GM23338 (cell line): ENCODE data around the gene RBCK1. TPM values are rescaled to one million over a fixed set of nuclear protein-coding genes. Genes with fewer than 3 reads are reported as not detected.

ENCODE experiments used
- ATAC-seq: fragments of 200-7000 bp; cut with Tn5 transposase; 3 replicates; pipeline ENCODE4 v1.9.1; 2020
- DNase-seq: peaks from one replicate; pipeline ENCODE4 v3.0.0-alpha.2; 2015; ENCODE audit warnings: low spot score
- H2AFZ ChIP-seq: fragments of 200-600 bp; sonication (generic); 2 replicates; pipeline ENCODE4 v1.8.0; 2016; ENCODE audit warnings: antibody characterized with exemption, mild to moderate bottlenecking, moderate library complexity
- H3F3A ChIP-seq: fragments of 200-600 bp; sonication (generic); replicated peaks from 2 replicates; pipeline ENCODE4 v1.8.0; 2017; ENCODE audit warnings: antibody characterized with exemption, mixed run types, low read depth
- H3K27ac ChIP-seq: fragments of 200-600 bp; sonication (generic); 2 replicates; pipeline ENCODE4 v1.6.1; 2016; ENCODE audit warnings: low read depth
- H3K27me3 ChIP-seq: fragments of 200-600 bp; sonication (generic); 2 replicates; pipeline ENCODE4 v1.8.0; 2016; ENCODE audit warnings: mild to moderate bottlenecking, mixed run types, moderate library complexity; ENCODE audit not compliant: insufficient read depth
- H3K36me3 ChIP-seq: fragments of 200-600 bp; sonication (generic); 2 replicates; pipeline ENCODE4 v1.8.0; 2016; ENCODE audit warnings: mild to moderate bottlenecking; ENCODE audit not compliant: insufficient read depth
- H3K4me1 ChIP-seq: fragments of 200-600 bp; sonication (generic); 2 replicates; pipeline ENCODE4 v1.8.0; 2016; ENCODE audit warnings: mild to moderate bottlenecking, moderate library complexity; ENCODE audit not compliant: insufficient read depth
- H3K4me2 ChIP-seq: fragments of 200-600 bp; sonication (generic); 2 replicates; pipeline ENCODE4 v1.7.1; 2017; ENCODE audit warnings: mixed run types
- H3K4me3 ChIP-seq: fragments of 200-600 bp; sonication (generic); 2 replicates; pipeline ENCODE4 v1.6.1; 2016; ENCODE audit warnings: mixed run types
- H3K79me2 ChIP-seq: fragments of 200-600 bp; sonication (generic); replicated peaks from 2 replicates; pipeline ENCODE4 v1.8.0; 2017; ENCODE audit warnings: mild to moderate bottlenecking; ENCODE audit not compliant: insufficient read depth
- H3K9me2 ChIP-seq: fragments of 200-600 bp; sonication (generic); 2 replicates; pipeline ENCODE4 v1.8.0; 2017; ENCODE audit not compliant: insufficient read depth
- H4K20me1 ChIP-seq: fragments of 200-600 bp; sonication (generic); replicated peaks from 2 replicates; pipeline ENCODE4 v1.8.0; 2017; ENCODE audit warnings: mild to moderate bottlenecking; ENCODE audit not compliant: insufficient read depth
- H3K27ac Mint-ChIP-seq: 2 replicates; pipeline ENCODE4 v1.8.0; 2020; ENCODE audit warnings: inconsistent platforms, mild to moderate bottlenecking, moderate library complexity, mixed read lengths
- H3K27me3 Mint-ChIP-seq: 3 replicates; pipeline ENCODE4 v1.8.0; 2022; ENCODE audit warnings: low read depth, mild to moderate bottlenecking, moderate library complexity, mixed read lengths, inconsistent platforms; ENCODE audit not compliant: insufficient read depth, poor library complexity
- H3K36me3 Mint-ChIP-seq: 3 replicates; pipeline ENCODE4 v1.8.0; 2021; ENCODE audit warnings: low read depth, mild to moderate bottlenecking, inconsistent platforms, moderate library complexity, mixed read lengths
- H3K4me1 Mint-ChIP-seq: 3 replicates; pipeline ENCODE4 v1.8.0; 2020; ENCODE audit warnings: mild to moderate bottlenecking, inconsistent platforms, mixed read lengths
- H3K4me3 Mint-ChIP-seq: 3 replicates; pipeline ENCODE4 v1.8.0; 2021; ENCODE audit warnings: moderate library complexity, mild to moderate bottlenecking, inconsistent platforms, mixed read lengths
- H3K9me3 Mint-ChIP-seq: 3 replicates; pipeline ENCODE4 v1.8.0; 2020; ENCODE audit warnings: moderate library complexity, mild to moderate bottlenecking, inconsistent platforms, mixed read lengths
- CREB1 ChIP-seq: fragments of 250-450 bp; sonication (Bioruptor Pico); IDR thresholded peaks from 2 replicates; pipeline ENCODE4 v1.5.0; 2020; ENCODE audit warnings: low read depth, mild to moderate bottlenecking, moderate library complexity
- EZH2 ChIP-seq: fragments of 200-600 bp; sonication (generic); IDR thresholded peaks from one replicate; pipeline ENCODE4 v1.8.0; 2017; ENCODE audit warnings: antibody characterized with exemption, mild to moderate bottlenecking, low read depth; ENCODE audit not compliant: unreplicated experiment
- JUNB ChIP-seq: IDR thresholded peaks from one replicate; pipeline ENCODE4 v1.6.1; 2016; ENCODE audit warnings: antibody characterized with exemption; ENCODE audit not compliant: unreplicated experiment
- NANOG ChIP-seq: IDR thresholded peaks from 2 replicates; pipeline ENCODE4 v1.6.1; 2016; ENCODE audit warnings: antibody characterized with exemption, borderline replicate concordance
- POLR2AphosphoS5 ChIP-seq: IDR thresholded peaks from 2 replicates; pipeline ENCODE4 v1.6.1; 2016; ENCODE audit warnings: antibody characterized with exemption, low read depth
- STAT1 ChIP-seq: IDR thresholded peaks from one replicate; pipeline ENCODE4 v1.6.1; 2016; ENCODE audit warnings: antibody characterized with exemption; ENCODE audit not compliant: unreplicated experiment
- ZNF114 ChIP-seq: fragments of 250-450 bp; sonication (Bioruptor Pico); IDR thresholded peaks from 2 replicates; pipeline ENCODE4 v1.5.0; 2020; ENCODE audit warnings: mild to moderate bottlenecking, moderate library complexity
- ZNF331 ChIP-seq: fragments of 250-450 bp; sonication (Bioruptor Pico); IDR thresholded peaks from 2 replicates; pipeline ENCODE4 v1.5.0; 2020; ENCODE audit warnings: low read depth, mild to moderate bottlenecking, moderate library complexity
- polyA plus RNA-seq: library from polyadenylated mRNA; unstranded; fragments of >200 nt; fragmentation: Nextera tagmentation; extraction: Ambion mirVana; gene quantifications from 2 replicates; pipeline ENCODE4 v1.2.1, GENCODE V29; 2016
- total RNA-seq: library from RNA; depleted of rRNA; stranded (reverse); fragments of >200 nt; shearing (Covaris generic); gene quantifications from 2 replicates; pipeline ENCODE4 v1.2.3, GENCODE V29; 2014
- TF ChIP-seq, protein P1 (sequence below): IDR thresholded peaks from 2 replicates; pipeline ENCODE4 v1.6.1; 2016; ENCODE audit warnings: antibody characterized with exemption
- TF ChIP-seq, protein P2 (sequence below): fragments of 250-450 bp; sonication (Bioruptor Pico); IDR thresholded peaks from 2 replicates; pipeline ENCODE4 v1.5.0; 2020; ENCODE audit warnings: mild to moderate bottlenecking, moderate library complexity

Gene RBCK1
- total and polyA plus RNA-seq, 2 experiments from 2014 or later, result 52.6 to 56.8 TPM

DNA sequence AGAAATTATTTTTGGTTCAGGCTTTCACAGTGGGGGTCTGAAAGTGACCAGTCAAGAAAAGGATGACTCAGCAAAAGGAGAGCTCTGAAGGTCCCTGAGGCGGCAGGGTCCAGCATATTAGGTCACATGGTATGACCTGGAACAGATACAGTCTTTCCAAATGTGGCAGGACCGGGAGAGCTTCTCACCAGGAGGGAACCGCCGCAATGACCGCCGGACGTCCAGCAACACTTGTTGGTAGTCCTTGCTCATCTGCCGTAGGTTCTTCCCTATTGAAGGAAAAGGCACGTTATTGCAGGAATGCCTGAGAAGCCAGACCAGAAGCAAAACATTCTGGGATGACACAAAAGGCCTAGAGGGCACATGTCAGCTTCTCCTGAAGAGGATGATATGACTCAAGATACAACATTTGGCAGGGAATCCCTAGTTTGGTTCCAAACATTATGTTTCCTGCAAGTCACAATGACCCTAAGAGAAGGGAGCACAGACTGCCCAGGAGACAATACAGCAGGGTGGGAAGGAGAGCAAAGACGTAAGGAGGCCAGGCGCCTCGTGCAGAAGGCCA is 36.8 kb downstream of the RBCK1 start:
- Histone ChIP-seq H3K36me3 (peaks cover 24% of the 10 kb centered on the region; the same call in 1 of the 2 replicates), H3K4me1 (0 out of 2 replicates have a peak, but pooled peaks cover 6% of the 10 kb centered on the region), H3K9me2 (no peaks in the 10 kb centered on the region), H3K4me2 (no peak overlapping the region), H3K27ac (no peak overlapping the region), H2AFZ (no peak overlapping the region), H3K4me3 (no peak overlapping the region), H3K27me3 (no peaks in the 10 kb centered on the region), H4K20me1 (peaks cover 31% of the 10 kb centered on the region), H3K79me2 (peaks cover 20% of the 10 kb centered on the region), H3F3A (no peaks in the 10 kb centered on the region)
- Mint-ChIP-seq H3K36me3 (peaks cover 46% of the 10 kb centered on the region), H3K4me3 (no peak overlapping the region), H3K4me1 (peaks cover 8% of the 10 kb centered on the region), H3K27ac (peak overlapping the region; percentile 57), H3K27me3 (peaks cover 7% of the 10 kb centered on the region), H3K9me3 (no peaks in the 10 kb centered on the region)
- ATAC-seq (no peak), DNase-seq (no peak)
- TF ChIP-seq ZNF331 (CRISPR knock-in tag), result no peak
- no peak for TF ChIP-seq STAT1
- no peak for TF ChIP-seq ZNF114 (CRISPR knock-in tag)

DNA sequence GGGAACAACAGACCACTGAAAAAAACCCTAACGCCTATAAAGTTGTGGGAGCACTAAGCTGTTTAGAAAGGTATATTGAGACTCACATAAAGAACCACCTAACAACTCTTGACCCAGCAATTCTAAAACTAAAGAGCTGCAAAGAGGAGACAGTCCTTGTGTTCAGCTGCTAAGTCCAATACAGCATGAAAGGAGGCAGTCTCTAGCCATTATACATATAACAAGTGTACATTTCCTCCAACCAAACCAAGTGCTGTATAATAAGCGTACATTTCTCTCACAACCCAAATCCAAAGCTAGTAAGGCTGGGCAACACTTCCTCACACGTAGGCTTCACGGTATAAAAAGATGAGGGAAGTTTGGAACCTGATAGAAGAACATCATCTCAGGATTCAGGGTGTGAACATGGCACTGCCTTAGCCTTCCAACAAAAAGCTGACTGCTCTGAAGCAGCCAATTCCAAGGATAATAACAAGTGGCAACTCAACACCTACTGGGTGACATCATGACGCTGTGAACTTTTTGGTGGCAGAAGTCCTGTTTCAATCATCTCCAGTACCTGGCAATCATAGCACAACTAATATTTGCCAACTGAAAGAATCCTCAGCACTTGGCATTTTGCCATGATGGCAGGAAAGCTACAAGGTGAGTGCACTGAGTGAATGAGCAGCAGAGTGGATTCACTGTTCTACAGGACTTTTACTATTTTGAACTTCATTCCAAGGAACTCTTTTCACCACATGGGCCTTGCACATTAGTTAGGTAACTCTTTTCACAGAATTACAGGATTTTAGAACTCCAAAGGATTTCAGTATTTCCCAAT is 37.6 kb downstream of the RBCK1 start:
- Mint-ChIP-seq H3K27ac (peak overlapping the region; percentile 57; the same call in 1 of the 2 replicates), H3K4me3 (no peak overlapping the region), H3K4me1 (peaks cover 8% of the 10 kb centered on the region), H3K9me3 (no peaks in the 10 kb centered on the region), H3K36me3 (peaks cover 40% of the 10 kb centered on the region), H3K27me3 (peaks cover 7% of the 10 kb centered on the region)
- H2AFZ ChIP-seq, result no peak overlapping the region
- H4K20me1 ChIP-seq, result peaks cover 38% of the 10 kb centered on the region
- peaks cover 22% of the 10 kb centered on the region; the same call in 1 of the 2 replicates for H3K36me3 ChIP-seq
- no peak for DNase-seq
- no peak overlapping the region for H3K4me3 ChIP-seq
- H3K4me1 ChIP-seq, result 0 out of 2 replicates have a peak, but pooled peaks cover 6% of the 10 kb centered on the region
- ATAC-seq, result no peak
- peaks cover 28% of the 10 kb centered on the region for H3K79me2 ChIP-seq
- H3K27me3 ChIP-seq, result no peaks in the 10 kb centered on the region
- no peak overlapping the region for H3K4me2 ChIP-seq
- TF ChIP-seq, protein P1, sequence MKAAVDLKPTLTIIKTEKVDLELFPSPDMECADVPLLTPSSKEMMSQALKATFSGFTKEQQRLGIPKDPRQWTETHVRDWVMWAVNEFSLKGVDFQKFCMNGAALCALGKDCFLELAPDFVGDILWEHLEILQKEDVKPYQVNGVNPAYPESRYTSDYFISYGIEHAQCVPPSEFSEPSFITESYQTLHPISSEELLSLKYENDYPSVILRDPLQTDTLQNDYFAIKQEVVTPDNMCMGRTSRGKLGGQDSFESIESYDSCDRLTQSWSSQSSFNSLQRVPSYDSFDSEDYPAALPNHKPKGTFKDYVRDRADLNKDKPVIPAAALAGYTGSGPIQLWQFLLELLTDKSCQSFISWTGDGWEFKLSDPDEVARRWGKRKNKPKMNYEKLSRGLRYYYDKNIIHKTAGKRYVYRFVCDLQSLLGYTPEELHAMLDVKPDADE, result no peak
- TF ChIP-seq NANOG, result no peak
- TF ChIP-seq JUNB, result no peak
- no peak for TF ChIP-seq POLR2AphosphoS5
- no peak for TF ChIP-seq ZNF331 (CRISPR knock-in tag)
- no peak for TF ChIP-seq ZNF114 (CRISPR knock-in tag)
- TF ChIP-seq STAT1, result no peak
- TF ChIP-seq CREB1, result no peak
- no peak for TF ChIP-seq EZH2
- TF ChIP-seq, protein P2, sequence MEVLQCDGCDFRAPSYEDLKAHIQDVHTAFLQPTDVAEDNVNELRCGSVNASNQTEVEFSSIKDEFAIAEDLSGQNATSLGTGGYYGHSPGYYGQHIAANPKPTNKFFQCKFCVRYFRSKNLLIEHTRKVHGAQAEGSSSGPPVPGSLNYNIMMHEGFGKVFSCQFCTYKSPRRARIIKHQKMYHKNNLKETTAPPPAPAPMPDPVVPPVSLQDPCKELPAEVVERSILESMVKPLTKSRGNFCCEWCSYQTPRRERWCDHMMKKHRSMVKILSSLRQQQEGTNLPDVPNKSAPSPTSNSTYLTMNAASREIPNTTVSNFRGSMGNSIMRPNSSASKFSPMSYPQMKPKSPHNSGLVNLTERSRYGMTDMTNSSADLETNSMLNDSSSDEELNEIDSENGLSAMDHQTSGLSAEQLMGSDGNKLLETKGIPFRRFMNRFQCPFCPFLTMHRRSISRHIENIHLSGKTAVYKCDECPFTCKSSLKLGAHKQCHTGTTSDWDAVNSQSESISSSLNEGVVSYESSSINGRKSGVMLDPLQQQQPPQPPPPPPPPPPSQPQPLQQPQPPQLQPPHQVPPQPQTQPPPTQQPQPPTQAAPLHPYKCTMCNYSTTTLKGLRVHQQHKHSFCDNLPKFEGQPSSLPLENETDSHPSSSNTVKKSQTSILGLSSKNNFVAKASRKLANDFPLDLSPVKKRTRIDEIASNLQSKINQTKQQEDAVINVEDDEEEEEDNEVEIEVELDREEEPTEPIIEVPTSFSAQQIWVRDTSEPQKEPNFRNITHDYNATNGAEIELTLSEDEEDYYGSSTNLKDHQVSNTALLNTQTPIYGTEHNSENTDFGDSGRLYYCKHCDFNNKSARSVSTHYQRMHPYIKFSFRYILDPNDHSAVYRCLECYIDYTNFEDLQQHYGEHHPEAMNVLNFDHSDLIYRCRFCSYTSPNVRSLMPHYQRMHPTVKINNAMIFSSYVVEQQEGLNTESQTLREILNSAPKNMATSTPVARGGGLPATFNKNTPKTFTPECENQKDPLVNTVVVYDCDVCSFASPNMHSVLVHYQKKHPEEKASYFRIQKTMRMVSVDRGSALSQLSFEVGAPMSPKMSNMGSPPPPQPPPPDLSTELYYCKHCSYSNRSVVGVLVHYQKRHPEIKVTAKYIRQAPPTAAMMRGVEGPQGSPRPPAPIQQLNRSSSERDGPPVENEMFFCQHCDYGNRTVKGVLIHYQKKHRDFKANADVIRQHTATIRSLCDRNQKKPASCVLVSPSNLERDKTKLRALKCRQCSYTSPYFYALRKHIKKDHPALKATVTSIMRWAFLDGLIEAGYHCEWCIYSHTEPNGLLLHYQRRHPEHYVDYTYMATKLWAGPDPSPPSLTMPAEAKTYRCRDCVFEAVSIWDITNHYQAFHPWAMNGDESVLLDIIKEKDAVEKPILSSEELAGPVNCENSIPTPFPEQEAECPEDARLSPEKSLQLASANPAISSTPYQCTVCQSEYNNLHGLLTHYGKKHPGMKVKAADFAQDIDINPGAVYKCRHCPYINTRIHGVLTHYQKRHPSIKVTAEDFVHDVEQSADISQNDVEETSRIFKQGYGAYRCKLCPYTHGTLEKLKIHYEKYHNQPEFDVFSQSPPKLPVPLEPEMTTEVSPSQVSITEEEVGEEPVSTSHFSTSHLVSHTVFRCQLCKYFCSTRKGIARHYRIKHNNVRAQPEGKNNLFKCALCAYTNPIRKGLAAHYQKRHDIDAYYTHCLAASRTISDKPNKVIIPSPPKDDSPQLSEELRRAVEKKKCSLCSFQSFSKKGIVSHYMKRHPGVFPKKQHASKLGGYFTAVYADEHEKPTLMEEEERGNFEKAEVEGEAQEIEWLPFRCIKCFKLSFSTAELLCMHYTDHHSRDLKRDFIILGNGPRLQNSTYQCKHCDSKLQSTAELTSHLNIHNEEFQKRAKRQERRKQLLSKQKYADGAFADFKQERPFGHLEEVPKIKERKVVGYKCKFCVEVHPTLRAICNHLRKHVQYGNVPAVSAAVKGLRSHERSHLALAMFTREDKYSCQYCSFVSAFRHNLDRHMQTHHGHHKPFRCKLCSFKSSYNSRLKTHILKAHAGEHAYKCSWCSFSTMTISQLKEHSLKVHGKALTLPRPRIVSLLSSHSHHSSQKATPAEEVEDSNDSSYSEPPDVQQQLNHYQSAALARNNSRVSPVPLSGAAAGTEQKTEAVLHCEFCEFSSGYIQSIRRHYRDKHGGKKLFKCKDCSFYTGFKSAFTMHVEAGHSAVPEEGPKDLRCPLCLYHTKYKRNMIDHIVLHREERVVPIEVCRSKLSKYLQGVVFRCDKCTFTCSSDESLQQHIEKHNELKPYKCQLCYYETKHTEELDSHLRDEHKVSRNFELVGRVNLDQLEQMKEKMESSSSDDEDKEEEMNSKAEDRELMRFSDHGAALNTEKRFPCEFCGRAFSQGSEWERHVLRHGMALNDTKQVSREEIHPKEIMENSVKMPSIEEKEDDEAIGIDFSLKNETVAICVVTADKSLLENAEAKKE, result no peak
- H3K9me2 ChIP-seq, result no peaks in the 10 kb centered on the region
- no peak overlapping the region for H3K27ac ChIP-seq
- no peaks in the 10 kb centered on the region for H3F3A ChIP-seq
